Breast epithelium (tissue), 3 donors: Measurements from ENCODE around the gene TPRN.

Experiments
- CTCF ChIP-seq, 3 donors: fragments of 450-650 bp; IDR thresholded peaks; one replicate each; pipeline ENCODE4 v1.5.1; 2016 to 2017; ENCODE audit warnings: antibody characterized with exemption in 3 of 3, mild to moderate bottlenecking in 3 of 3, moderate library complexity in 3 of 3
- POLR2AphosphoS5 ChIP-seq, 3 donors: sonication (generic); formaldehyde crosslinking; IDR thresholded peaks; one replicate each; pipeline ENCODE4 v1.6.1; 2017; ENCODE audit warnings: antibody characterized with exemption in 3 of 3

GRCh38 chr9:137164370-137165249 lies 35.9 kb downstream of the TPRN start:
- TF ChIP-seq POLR2AphosphoS5 (IDR thresholded peaks at IDR 0.05) (no peak), CTCF (IDR thresholded peaks at IDR 0.05) (no peak)
